ENCODE results near the gene MASP2.
"Not testable (repeated sequence)": the region's sequence is repeated elsewhere in the genome, so short reads cannot be mapped to it uniquely, and the experiment has no call there.

The MASP2 gene

DNA sequence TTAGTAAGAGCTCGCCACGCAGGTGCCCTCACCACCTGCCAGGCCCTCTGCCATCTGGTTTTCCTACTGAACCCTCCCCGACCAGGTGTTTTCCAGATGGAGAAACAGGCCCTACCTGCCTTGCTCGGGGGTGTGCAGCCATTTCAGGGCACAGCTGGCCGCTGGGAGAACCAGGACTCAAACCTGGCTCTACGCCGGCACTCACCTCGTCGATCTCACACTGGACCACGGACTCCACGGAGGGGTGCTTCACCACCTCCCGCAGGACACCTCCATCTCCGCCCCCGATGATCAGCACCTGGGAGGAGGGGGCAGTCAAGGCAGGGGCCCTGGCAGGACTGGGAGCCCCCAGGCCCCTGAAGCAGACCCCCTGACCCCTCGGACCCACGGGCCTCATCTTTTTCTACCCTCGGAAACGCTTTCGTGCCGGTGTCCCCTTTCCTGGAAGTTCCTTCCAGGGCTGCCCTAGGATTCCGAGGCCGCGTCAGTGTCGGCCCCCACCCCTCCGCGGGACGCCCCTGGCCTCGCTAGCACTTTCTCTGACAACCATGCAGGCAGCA is 11.6 kb upstream of the MASP2 start:
- DNase-seq (ENCODE audit: low read depth), result no peak

DNA sequence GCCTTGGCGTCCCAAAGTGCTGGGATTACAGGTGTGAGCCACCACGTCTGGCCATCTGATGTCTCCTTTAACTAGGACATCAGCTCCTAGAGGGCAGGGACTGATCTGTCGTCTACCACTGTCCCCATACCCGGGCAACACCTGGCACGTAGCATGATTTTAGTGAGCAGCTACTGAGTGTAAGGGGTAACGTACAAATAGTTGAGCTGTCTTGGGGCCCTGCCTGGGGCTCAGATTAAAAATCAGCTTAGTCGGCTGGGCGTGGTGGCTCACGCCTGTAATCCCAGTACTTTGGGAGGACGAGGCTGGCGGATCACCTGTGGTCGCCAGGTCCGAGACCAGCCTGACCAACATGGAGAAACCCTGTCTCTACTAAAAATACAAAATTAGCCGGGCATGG is 11.0 kb upstream of the MASP2 start:
- DNase-seq (ENCODE audit: low read depth), result no peak

GRCh38 chr1:11057477-11057876 is 10.4 kb upstream of the MASP2 start:
- DNase-seq (ENCODE audit: low read depth), result no peak

DNA sequence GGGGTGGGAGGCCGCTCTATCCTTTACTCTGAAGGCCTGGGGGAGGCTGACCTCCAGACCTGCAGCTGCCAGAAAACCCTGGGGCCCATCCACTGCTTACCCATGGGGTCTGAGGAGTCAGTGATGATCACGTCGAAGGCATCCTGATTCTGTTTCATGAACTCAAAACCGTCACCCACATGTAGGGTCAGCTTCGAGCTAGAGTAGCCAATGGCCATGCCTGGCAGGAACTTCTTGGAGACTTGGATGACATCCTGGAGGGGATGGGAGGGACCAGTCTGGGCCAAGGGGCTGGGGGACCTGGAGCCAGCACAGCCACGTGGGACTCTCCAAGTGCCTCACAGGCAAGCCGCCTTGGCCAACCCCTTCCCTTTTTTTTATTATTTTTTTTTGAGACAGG is 9.5 kb upstream of the MASP2 start:
- no peak for DNase-seq (ENCODE audit: low read depth)

GRCh38 chr1:11055676-11056075 is 8.6 kb upstream of the MASP2 start:
- no peak for DNase-seq (ENCODE audit: low read depth)

GRCh38 chr1:11054666-11055065 is 7.6 kb upstream of the MASP2 start:
- no peak for DNase-seq (ENCODE audit: low read depth)

GRCh38 chr1:11054181-11054580 is 7.1 kb upstream of the MASP2 start:
- no peak for DNase-seq (ENCODE audit: low read depth)

- DNase-seq (ENCODE audit: low read depth), result no peak
Measured at GRCh38 chr1:11053758-11054137, 6.7 kb upstream of the MASP2 start.

- DNase-seq (ENCODE audit: low read depth), result no peak
Measured at GRCh38 chr1:11052839-11053757, 6.1 kb upstream of the MASP2 start.

GRCh38 chr1:11051781-11052511 is 4.9 kb upstream of the MASP2 start:
- no peak for DNase-seq (ENCODE audit: low read depth)

GRCh38 chr1:11051121-11051520 is 4.1 kb upstream of the MASP2 start:
- DNase-seq (ENCODE audit: low read depth), result not testable (repeated sequence)

DNA sequence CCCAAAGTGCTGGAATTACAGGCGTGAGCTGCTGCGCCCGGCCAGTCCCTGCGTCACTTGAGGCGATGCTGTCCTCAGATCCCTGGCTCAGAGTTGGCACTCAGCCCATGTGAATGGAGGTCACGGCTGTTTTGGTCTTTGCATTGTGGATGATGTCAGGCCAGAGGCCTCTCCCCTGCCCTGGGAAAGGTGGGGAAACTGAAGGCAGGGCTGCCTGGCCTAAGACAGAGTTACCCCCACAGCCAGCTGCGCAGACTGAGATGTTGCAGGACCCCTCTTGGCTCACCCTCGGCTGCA is 821 bp downstream of the MASP2 start:
- DNase-seq (ENCODE audit: low read depth), result no peak

DNA sequence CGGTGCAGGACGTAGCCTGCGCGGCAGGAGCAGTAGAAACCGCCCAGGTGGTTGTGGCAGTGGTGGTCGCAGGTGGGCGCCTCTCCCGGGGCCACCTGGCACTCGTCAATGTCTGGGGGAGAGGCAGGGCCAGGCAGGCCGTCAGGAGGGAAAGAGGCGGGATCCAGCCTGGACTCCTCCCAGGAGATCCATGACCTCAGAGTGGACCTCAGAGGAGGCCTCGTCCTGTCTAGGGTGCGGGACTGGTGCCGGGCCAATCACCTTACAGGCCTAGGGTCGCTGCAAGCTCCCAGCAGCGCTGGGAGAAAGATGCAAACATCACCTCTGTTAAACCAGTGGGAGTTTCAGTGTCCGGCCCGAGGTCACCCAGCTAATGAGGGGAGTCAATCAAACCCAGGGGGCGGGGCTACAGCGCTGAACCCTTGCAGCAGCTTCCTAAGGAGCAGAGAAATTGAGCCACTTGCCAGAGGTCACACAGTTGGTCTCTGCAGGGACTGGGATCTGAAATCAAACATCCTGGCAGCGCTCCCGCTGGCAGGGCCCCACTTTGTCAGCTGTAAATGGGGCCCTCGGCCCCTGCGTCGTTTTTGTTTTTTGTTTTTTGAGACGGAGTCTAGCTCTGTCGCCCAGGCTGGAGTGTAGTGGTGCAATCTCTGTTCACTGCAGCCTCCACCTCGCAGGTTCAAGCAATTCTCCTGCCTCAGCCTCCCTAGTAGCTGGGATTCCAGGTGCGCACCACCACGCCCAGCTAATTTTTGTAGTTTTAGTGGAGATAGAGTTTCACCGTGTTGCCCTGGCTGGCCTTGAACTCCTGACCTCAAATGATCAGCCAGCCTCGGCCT is 1.4 kb downstream of the MASP2 start:
- DNase-seq (ENCODE audit: low read depth), result no peak

GRCh38 chr1:11044849-11045427 is 2.1 kb downstream of the MASP2 start:
- DNase-seq (ENCODE audit: low read depth), result no peak

DNA sequence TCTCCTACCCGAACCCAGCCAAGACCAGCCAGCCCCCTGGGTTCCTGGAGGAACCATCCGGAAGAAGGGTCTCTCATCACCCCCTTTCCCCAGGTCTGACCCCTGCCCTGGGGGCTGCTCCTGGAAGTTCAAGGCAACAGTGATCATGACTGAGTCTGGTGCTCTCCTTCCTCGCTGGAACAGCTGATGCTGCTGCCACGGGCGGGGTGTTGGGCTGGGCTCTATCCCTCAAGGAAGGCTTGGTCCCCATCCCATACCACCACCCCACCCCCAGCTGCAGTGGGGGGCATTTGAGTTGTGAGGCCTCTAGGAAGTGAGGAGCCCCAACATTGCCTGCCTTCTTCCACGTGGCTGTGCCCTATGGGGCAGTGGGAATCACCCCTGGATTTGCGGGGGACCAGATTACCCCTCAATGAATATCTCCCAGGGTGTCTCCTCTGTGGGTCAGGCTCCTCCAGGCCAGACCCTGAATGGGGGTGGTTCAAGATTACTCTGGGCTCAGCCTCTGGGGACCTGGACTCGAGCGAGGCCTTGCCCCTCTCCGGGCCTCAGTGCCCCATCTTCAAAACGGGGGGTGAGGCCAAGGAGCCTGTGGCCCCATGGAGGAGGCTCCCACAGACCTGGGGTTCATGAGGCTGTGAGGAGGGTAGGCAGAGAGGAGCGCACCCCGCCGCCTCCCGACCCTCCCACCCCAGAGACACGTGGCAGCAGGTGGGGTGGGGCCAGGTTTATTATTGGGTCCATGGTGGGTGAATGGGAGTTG is 2.8 kb downstream of the MASP2 start:
- no peak for DNase-seq (ENCODE audit: low read depth)

DNA sequence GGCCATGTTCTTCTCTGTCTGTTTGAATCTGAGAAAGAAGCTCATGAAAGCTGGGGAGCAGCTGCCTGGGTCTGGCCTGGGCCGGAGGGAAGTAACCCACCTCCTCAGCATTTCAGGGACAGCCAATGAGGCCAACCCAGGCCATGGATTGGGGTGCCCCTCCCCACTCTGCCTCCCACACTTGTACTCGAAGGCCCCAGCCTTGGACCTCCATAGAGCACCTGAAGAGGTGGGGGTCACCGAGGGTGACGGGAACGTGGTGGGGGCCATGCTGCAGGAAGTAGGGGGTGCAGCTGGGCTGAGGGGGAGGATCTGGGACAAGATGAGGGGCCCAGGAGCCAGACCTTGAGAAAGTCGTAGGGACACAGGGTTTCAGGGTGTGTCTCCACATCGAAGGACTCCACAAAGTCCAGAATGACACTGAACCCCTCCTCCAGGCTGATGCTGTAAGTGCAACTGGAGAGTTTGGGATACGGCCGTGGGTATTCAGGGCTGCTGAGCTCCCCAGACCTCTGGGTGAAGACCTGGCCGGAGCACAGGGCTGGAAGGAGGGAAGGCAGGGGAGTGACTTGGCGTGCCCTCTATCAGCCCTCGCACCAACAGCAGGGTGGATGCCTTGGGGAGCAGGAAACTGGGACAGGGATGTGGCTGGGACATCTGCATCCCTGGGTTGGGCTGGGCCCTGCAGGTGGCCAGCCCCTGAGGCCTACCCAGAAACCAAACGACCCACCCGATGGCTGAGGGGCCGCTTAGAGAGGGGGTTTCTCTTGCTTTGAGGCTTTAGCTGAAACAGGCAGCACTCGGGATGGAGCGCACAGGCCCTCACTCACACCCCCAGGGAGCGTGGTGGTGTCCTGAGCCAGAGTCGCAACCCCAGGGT is 3.8 kb downstream of the MASP2 start:
- no peak for DNase-seq (ENCODE audit: low read depth)

DNA sequence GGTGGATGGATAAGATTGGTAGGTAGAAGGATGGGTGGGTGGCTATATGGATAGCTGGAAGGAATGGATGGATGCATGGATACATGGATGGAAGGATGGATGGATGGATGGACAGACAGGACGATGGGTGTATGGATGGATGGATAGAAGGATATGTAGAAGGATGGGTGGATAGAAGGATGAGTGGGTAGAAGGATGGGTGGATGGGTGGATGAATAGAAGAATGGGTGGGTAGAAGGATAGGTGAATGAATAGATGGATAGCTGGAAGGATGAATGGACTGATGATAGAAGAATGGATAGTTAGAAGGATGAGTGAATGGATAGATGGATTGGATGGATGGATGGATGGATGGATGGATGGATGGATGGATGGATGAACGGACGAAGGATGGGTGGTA is 5.0 kb downstream of the MASP2 start:
- no peak for DNase-seq (ENCODE audit: low read depth)

DNA sequence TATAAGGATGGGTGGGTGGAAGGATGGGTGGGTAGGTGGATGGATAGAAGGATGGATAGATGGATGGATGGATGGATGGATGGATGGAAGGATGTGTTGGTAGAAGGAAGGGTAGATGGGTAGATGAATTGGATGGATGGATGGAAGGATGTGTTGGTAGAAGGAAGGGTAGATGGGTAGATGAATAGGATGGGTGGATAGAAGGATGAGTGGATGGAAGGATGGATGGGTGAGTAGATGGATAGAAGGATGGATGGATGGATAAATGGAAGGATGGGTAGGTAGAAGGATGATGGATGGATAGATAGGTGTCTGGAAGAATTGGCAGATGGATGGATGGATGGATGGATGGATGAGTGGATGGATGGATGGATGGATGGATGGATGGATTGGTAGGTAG is 6.0 kb downstream of the MASP2 start:
- DNase-seq (ENCODE audit: low read depth), result no peak

DNA sequence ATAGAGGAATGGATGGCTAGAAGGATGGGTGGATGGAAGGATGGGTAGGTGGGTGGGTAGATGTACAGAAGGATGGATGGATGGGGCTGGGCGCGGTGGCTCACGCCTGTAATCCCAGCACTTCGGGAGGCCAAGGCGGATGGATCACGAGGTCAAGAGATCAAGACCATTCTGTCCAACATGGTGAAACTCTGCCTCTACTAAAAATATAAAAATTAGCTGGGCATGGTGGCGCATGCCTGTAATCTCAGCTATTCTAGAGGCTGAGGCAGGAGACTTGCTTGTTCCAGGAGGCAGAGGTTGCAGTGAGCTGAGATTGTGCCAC is 7.0 kb downstream of the MASP2 start:
- not testable (repeated sequence) for DNase-seq (ENCODE audit: low read depth)

- DNase-seq (ENCODE audit: low read depth), result no peak
Measured at GRCh38 chr1:11039351-11040104, 7.5 kb downstream of the MASP2 start.
